Left cardiac atrium (tissue), 4 donors: ENCODE measurements around the gene DUSP6. TPM values are rescaled to one million over a fixed set of nuclear protein-coding genes. Genes with fewer than 3 reads are reported as not detected.
A peak's percentile ranks its signal among the peaks of the same experiment; 100 is the strongest.

Experiments
- ATAC-seq, 2 donors: fragments of 200-7000 bp; cut with Tn5 transposase; one replicate each; pipeline ENCODE4 v1.9.1; 2020; ENCODE audit warnings: mild to moderate bottlenecking in 2 of 2, moderate library complexity in 2 of 2
- DNase-seq: peaks from one replicate; pipeline ENCODE4 v3.0.0-alpha.2; 2020
- intact Hi-C, 2 donors: fragments of 100-400 bp; cut with DNase I; formaldehyde crosslinking; loops; one replicate each; pipeline versions ENCODE4 v1.14.1 to v1.15.1; 2022 to 2023
- long read RNA-seq: library from polyadenylated mRNA; unstranded; transcript quantifications from one replicate; pipeline ENCODE4 v2.0.0, GENCODE V29; 2021
- total RNA-seq, 2 donors: library from RNA; stranded (reverse); fragmentation: NEBNext Ultra II Directional; extraction: Animal tissue kit (Norgen Biotek cat#: 25700); gene quantifications; one replicate each; pipeline ENCODE4 v1.2.1, GENCODE V29; 2021
- donor health status: DM: no; HTN: yes; CAD: no.
- donor health status: DM: no; HTN: yes; CAD: no; lungs with severe emphysema.
- donor health status: DM: yes; HTN: yes; CAD: no.
- donor health status: Dilated cardiomyopathy.

Gene DUSP6, protein sequence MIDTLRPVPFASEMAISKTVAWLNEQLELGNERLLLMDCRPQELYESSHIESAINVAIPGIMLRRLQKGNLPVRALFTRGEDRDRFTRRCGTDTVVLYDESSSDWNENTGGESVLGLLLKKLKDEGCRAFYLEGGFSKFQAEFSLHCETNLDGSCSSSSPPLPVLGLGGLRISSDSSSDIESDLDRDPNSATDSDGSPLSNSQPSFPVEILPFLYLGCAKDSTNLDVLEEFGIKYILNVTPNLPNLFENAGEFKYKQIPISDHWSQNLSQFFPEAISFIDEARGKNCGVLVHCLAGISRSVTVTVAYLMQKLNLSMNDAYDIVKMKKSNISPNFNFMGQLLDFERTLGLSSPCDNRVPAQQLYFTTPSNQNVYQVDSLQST
- total RNA-seq: 10 to 100 TPM; 47.8 to 53.2 TPM
- long read RNA-seq, full-length matches to known transcripts: 21 of 25 reads
- long read RNA-seq, partial matches to known transcripts: 0 of 25 reads
- long read RNA-seq, other reads (novel, unspliced or antisense): 4 of 25 reads

DNA sequence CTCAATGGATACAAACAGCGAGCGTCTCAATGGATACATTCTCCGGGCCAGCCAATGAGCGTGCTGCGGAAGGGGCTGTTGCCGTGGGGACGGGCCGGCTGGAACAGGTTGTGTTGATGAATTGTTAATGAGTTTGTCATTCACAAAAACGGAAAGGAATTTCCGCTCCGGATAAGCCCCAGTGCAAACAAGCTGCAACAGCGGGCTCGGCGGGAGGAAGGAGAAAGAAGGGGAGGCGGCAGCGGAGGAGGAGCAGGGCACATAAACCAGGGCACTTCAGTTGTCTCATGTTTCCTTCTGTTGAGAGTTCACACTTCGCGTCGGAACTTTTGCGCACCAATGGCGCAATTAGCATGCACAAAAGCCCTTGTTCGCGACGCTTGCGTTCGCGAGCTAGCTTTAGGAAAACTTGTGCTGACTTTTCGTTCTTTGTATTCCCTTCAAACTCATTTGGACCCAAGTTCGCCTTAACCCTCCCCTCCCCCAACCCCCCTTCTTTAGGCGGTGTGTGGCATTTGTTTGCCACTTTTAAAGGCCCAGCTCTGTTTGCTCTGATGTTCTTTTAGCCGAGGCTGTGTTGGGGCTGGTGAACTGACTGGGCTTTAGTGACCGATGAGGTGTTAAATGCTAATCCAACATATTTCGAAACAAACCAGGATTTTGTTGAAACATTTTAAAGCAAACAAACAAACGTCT lies at the start of gene DUSP6:
TSS of gene DUSP6 (minus strand) at position 10 of the 696 bp plus-strand sequence. CDS start 462 bp downstream, outside the sequence.
- peak; percentile 96 for DNase-seq
- ATAC-seq: peak; percentile 72 to 81
- intact Hi-C loops: loop anchor here (2.0 to 5.0 kb wide), 5 partner anchors 40 to 300 kb away; no protein-coding TSS in a partner anchor

DNA sequence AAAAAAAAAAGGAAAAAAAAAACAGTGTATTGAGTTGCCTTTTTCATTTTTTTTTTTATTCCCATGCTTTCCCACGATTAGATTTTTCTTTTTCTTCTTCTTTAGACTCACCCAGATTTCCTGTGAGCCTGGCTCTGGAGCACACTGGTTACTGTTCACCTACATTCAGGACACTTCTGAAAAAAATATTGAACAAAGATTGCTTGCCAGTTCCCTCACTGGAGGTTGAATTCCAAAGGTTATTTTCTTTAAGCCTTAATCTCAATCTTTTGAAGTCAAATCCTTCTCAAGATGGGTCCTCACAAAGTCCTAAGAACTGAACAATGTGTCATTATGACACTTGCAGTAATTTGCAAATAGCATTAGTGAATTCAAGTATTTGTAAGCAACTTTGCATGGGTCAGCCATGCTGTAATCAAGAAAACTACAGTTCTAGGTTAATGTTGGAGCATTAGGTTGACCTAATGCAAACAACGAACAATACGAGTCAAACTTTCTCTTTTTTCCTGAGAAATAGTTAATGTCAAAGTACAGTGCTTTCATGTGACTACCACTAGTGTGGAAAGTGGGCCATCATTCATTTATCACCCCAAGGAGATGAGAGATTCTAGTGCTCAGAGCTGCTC lies 49.2 kb upstream of the DUSP6 start:
- intact Hi-C loops: no loop called here
- ATAC-seq (no peak), DNase-seq (no peak)

DNA sequence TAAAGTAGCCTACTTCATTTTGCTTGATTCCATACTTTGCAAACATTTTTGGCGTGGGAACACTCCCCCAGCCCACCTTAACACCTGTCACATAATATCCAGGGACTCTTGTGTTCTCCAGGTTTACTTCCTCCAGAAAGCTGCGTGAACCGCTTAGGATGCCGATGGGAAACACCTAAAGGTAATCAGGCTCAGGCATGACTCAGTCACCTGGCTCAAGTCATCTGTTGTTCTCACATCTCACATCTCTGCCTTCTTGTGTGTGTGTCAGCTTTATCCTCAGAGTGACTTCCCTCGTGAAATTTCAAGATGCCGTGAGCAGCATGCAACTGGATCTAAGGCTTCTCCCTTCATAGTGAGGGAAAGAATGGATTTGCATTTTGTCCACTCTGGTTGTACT lies 48.1 kb upstream of the DUSP6 start:
- DNase-seq (no peak), ATAC-seq (no peak)
- intact Hi-C loops: no loop called here

DNA sequence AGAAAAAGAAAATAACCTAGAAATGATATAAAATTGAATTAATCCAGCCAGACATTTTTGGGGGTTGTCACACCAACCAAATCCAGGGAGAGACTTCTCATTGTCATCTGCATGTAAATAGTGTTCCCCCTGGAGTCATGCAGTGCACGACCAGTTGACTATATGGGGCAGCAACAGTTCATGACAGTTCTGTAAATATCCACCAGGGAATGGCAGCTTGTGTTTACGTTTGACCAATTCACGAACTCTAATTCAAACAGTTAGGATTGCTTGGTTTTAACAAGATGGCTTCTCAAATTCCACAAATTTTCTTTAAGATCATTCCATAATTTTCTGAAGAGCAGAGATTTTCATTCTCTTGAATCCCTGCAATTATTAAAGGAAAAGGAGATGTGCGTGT lies 43.4 kb upstream of the DUSP6 start:
- no peak for DNase-seq
- no peak for ATAC-seq
- intact Hi-C loops: no loop called here

DNA sequence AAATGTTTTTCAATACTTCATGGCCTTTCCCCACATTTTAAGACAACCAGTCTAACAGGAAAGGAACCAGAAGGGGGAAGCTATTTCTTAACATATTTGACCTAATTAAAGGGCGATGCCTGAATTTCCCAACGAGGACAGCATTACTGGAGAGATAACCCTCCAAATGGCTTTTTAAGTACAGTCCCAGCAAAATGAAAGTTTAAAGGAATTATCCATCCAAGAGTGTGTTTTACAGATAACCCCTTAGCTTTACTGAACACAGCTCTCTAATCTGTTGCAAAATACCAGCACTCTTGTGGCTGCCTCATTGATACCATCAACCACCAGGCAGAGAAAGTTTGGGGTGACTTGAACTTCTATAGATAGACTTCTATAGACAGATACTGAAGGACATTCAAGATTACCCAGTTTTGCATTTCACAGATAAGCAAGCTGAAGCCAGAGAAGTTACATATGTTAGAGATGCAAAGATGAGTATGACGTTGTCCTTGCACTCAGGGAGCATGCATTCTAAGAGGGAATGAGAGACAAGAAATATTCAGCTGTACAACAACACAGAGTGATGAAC lies 41.3 kb upstream of the DUSP6 start:
- ATAC-seq (peak in 1 of 2 donors; percentile 28), DNase-seq (no peak)
- intact Hi-C loops: loop anchor here (5.0 kb wide), 2 partner anchors 41 to 59 kb away; partner anchors contain the start of gene DUSP6 (in 1 of the 2)

DNA sequence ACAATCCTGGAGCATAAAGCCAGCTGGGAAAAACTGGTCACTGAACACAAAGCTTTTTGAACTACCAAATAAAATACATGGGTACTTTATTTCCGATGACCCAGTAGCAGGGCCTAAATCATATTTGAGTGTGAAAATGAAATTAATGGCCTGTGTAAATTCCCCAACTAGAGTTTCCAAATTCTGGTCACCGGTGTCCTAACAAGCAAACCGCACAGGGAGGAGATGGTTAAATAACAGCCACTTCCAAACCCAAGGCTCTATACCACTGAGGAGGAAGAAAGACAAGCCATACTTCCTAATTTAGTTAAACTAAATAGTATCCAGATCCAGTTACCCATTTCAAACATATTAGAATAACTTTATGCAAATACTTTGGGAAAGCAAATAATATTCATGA lies 40.1 kb upstream of the DUSP6 start:
- no peak for DNase-seq
- intact Hi-C loops: loop anchor here (5.0 kb wide), 2 partner anchors 40 to 60 kb away; partner anchors contain the start of gene DUSP6 (in 1 of the 2)
- ATAC-seq: no peak

DNA sequence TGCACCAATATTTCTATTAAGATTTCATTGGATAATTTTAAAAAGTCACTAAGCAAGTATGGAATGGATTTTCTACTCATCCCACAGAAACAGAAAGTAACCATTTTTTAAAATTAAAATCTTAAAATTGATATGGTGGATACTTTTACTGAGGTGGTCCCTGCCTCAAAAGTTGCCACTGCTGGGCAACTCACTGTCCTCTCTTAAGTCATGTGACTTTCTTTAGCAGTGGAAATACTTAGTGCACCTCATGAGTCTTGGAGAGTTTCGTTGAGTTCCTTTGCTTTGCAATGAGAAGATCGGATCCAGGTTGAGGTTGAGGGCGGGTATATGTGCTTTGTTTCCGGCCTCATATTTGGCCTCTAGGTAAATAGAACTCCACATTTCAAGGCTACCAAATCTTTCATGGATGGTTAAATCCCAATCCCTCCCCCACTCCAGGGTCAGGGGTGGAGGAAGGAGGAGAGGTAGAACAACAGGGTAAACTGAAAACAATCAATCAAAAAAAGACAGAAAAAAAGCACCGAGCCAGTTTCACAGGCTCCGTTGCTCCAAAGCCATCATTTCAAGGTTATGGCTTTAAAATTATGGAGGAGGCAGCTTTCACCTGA lies 39.5 kb upstream of the DUSP6 start:
- ATAC-seq: no peak
- intact Hi-C loops: loop anchor here (5.0 kb wide), 2 partner anchors 40 to 60 kb away; partner anchors contain the start of gene DUSP6 (in 1 of the 2)

DNA sequence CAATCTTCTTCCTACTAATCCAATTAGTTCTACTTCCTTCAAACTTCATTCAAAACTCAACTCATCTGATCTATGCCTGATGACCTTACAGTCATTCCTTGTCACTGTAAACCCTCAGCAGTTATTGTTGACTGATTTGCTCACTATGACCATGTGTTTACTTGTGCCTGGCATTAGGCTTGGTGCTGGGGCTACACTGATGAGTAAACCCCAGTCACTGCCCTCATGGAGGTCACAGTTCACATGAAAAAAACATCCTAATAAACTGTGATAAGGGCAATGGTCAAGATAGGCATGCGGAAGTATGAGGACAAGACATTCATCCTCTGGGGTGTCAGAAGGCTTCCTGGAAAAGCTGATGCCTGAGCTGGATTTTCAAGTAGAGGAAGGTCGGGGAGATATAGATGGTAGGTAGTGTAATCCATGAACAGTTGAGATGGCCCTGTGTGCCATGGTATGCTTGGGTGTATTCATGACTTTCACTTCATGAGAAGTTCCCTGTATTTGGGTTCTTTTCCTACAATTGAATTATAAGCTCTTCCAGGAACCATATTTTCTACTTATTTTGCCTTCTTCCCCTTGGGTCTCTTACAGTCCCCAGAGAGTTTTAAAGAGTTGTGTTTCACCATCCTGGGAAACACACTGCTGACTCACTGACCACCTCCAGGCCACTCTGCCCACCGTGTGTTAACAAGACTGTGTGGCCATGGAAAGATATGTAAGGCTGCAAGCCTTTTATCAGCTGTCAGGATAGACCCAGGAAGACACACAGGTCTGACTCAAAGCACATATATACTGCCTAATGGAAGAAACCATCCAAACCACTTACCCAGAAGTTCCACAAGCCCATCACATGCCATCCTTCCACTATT lies 38.7 kb upstream of the DUSP6 start:
- no peak for DNase-seq
- ATAC-seq: peak in 1 of 2 donors; percentile 31

More for the DNA sequence above, 39.5 kb upstream of the DUSP6 start:
- no peak for DNase-seq

DNA sequence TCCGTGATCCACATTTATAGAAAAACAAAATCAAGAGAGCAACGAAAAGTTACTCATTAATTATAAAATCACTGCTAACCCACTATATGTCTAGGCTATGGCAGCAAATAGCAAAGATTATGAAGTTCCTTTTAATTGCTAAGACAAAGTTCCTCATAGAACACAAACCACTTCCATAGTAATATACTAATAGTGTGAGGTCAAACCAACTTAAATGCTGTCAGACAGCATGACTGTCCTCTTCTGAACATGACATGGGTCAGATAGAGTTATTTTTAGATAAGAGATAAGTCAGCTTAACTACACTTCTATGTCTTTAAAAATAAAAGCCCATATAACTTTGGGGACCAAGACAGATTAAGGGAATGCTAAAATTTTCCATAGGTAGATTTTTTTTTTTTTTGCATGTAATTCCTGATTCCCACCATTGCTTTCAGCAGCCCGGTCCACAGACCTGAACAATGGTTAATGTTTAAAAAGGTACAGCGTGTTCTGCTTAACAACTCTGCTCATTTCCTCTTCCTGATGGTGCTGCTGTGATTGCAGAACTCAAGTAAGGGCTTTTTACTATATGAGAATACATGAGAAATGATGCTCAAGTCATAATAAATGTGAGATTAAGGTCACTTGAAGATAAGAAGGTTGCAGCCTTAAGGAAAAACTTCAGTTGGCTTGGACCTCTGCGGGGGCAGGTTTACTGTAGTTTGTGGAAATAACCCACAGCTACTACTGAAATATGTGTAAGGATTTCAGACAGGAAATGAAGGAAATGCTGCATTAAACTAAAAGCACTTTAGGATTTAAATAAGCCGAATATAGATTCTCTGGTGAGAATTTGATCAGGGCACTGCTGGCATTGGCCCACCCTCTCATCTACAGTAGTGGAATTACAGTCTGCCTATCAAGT lies 37.7 kb upstream of the DUSP6 start:
- ATAC-seq (peak; percentile 62 to 76), DNase-seq (no peak)
- intact Hi-C loops: loop anchor here (5.0 to 10.0 kb wide), 3 partner anchors 38 to 65 kb away; partner anchors contain the start of gene DUSP6 (in 1 of the 2)

More for the DNA sequence above, 38.7 kb upstream of the DUSP6 start:
- intact Hi-C loops: loop anchor here (5.0 kb wide), 2 partner anchors 39 to 61 kb away; partner anchors contain the start of gene DUSP6 (in 1 of the 2)

DNA sequence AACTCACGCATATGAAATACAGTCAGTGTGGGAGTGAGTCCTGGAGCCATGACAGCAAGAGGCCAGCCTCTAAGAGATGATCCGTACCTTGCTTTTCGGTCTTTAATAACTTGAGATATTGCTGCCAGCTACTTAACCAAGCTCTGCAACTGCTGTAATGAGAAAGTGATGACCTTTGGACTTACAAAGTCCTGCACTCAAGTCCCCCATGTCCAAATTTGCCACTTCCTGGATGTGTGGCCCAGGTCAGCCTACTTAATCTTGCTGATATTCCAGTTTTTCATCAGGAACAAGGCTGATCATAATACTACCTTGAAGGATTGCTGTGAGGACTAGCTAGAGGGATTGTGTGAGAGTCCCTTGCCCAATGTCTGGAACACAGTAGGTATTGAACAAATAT lies 33.8 kb upstream of the DUSP6 start:
- ATAC-seq: no peak
- no peak for DNase-seq
- intact Hi-C loops: loop anchor here in 1 of 2 donors (10.0 kb wide), 1 partner anchor 69 kb away; no protein-coding TSS in a partner anchor

DNA sequence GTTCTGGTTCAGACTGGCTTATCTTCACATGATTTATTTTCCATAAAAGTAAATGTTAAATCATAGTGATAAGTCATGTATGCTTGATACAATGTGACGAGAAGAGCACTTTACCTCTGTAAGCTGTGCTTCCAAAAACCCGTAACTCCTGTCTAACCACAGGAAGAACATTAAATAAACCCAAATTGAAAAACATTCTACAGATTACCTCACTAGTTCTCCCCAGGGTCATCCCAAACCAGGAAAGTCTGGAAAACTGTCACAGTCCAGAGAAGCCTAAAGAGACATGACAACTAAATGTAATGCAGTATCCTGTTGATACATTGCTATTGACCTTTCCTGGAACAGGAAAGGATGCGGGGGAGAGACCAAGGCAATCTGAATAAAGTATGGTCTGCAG lies 32.5 kb upstream of the DUSP6 start:
- ATAC-seq: no peak
- intact Hi-C loops: loop anchor here in 1 of 2 donors (10.0 kb wide), 1 partner anchor 70 kb away; no protein-coding TSS in a partner anchor
- DNase-seq: no peak

DNA sequence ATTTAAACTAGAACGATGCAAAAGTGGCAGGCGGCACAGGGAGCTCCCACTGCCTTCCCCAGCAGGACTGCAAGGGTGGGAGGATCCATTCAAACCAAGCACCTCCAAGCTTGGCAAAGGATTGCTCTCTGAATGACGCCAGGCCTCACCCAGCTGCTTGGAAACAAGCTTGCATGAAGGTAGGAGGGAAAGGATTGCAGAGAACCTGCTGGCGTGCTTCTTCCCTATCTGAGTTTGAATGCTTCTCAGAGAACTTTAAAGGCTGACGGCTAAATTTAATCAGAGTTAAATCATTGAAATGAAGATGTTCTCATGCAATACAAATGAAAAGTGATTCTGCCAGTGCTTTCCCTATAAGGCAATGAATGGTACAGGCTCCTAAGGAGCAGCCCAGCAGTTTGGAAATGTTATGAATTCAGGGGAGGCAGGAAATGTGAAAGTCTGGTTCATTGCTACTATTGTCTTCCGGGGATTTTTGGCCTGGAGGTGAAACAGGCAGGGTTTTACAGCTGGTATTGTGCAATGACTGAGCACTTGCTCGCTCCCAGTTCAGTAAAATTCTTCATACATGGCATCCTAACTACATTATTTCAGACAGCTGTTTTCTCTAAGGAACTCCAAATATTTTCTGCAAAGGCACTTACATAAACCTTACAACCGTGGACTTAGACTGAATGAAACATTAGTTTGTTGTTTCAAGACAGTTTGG lies 31.9 kb upstream of the DUSP6 start:
- ATAC-seq: peak; percentile 72 to 87
- intact Hi-C loops: loop anchor here in 1 of 2 donors (10.0 kb wide), 1 partner anchor 71 kb away; no protein-coding TSS in a partner anchor
- peak; percentile 46 for DNase-seq

DNA sequence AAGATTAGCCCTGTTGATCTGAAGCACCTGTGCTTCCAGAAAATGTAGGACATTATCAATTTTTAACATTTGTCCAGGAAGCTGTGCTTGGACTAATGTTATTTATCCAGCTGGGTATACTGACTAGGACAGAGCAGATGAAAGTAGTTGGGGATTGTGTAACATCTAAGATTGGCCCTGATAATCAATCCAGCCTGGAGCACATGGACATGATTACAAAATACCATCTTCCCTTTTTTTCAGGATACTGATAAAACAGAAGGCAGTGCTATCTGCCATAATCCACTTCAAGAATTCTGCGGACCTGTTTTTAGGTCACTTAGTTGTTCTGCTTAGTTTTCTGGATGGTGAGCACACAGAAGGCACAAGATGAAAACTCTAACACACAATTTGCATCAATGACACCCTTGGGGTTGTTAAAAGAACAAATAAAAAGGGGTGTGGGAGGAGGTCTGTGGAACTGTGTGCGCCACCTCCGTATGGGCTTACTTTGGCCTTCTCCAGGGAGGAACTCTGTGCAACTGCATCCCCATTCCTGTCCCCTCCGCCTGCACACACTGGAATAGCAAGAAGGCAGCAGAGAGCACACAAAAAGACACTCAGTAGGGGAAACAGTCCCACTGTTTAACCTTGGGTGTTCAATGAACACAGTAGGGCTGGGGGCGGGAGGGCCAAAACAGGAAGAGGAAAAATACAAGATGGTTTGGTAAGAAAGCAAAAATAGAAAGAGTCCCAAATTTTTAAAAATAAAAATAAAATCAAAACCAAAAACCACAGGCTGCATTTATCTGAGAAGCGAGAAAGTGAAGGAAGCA lies 31.1 kb upstream of the DUSP6 start:
- DNase-seq (no peak), ATAC-seq (peak; percentile 19 to 35)
- intact Hi-C loops: loop anchor here in 1 of 2 donors (10.0 kb wide), 1 partner anchor 71 kb away; no protein-coding TSS in a partner anchor

DNA sequence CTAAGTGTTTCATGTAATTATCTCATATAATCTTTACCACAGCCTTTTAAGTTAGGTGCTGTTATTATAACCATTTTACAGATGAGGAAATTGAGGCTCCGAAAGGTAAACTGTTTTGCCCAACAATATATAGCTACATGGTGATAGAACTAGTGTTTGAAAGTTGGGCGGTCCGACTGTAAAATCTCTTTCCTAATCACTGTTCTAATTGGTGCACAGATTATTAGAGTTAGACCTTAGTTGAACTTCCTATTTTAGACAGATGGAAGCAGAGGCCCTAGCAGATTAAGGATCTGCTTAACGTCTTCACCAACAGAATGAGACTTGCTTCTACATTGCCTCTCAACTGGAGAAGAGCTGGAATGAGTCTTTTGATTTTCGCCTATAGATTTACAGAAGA lies 30.0 kb upstream of the DUSP6 start:
- DNase-seq: no peak
- ATAC-seq: no peak
- intact Hi-C loops: loop anchor here in 1 of 2 donors (10.0 kb wide), 1 partner anchor 72 kb away; no protein-coding TSS in a partner anchor
